ENCODE data around the gene XYLT2. TPM values are rescaled to one million over a fixed set of nuclear protein-coding genes. Genes with fewer than 3 reads are reported as not detected.
A peak's percentile ranks its signal among the peaks of the same experiment; 100 is the strongest.
"Not testable (repeated sequence)": the region's sequence is repeated elsewhere in the genome, so short reads cannot be mapped to it uniquely, and the experiment has no call there.

The XYLT2 gene
- total RNA-seq, 4 donors from 2014 or later: 27.6 to 32.3 (median 29.9) TPM

DNA sequence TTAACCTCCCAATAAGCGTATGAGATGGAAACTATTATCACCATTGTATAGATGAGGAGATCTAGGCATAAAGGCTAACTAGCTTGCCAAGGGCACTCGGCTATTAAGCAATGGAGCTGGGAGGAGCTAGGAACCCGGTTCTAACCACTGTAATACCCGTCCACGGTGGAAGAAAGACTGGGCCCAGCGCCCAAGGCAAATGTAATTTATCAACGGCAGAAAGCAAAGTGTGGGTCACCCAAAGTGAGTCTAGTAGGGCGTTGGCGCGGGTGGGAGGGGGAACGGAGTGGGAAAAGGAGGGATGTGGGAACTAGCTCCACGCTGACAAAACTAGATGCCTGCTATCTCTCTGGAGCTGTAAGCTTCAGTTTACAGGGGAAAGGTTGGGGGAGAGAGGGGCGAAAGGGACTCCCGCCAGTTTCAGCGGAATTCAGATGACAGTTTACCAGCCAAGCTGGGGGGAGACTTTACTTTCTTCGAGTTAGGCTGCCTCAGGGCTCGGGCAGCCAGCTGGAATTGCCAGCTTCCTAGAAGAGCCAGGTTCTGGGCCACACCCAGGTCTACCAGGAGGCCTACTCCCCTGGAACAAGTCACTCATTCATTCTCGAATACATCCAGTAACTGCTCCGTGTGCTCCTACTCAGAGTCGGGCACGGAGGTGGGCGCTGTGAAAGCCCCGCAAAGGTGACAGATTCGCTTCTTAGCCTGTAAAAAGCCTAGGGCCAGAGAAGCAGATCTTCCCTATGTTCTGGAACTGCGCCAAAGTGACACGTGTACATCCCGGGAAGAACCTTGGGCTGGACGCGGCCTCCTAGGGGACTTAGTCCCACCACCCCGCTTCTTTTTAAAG lies 50.6 kb downstream of the XYLT2 start:
- TF ChIP-seq EP300 (IDR thresholded peaks at IDR 0.05): no peak
- TF ChIP-seq CTCF (IDR thresholded peaks at IDR 0.05): no peak
- TF ChIP-seq POLR2A (IDR thresholded peaks at IDR 0.05): no peak
- H3K27ac ChIP-seq: peak overlapping the region; percentile 23 to 89 (median 80)
- peaks cover 0 to 30% (median 21%) of the 10 kb centered on the region in 4 donors for H3K4me1 ChIP-seq
- peak overlapping the region; percentile 82 to 98 (median 87) for H3K4me3 ChIP-seq
- H3K9me3 ChIP-seq: no peaks in the 10 kb centered on the region
- WGBS, 2 donors: 2 to 3% methylated on average over 25 to 30 of the region's 30 CpGs
- no peaks in the 10 kb centered on the region for H3K27me3 ChIP-seq
- peak in 1 of 2 donors; percentile 19 for DNase-seq (ENCODE audit: low spot score in 2 of 2)
- H3K36me3 ChIP-seq: peaks cover 0 to 35% (median 8%) of the 10 kb centered on the region in 3 donors

DNA sequence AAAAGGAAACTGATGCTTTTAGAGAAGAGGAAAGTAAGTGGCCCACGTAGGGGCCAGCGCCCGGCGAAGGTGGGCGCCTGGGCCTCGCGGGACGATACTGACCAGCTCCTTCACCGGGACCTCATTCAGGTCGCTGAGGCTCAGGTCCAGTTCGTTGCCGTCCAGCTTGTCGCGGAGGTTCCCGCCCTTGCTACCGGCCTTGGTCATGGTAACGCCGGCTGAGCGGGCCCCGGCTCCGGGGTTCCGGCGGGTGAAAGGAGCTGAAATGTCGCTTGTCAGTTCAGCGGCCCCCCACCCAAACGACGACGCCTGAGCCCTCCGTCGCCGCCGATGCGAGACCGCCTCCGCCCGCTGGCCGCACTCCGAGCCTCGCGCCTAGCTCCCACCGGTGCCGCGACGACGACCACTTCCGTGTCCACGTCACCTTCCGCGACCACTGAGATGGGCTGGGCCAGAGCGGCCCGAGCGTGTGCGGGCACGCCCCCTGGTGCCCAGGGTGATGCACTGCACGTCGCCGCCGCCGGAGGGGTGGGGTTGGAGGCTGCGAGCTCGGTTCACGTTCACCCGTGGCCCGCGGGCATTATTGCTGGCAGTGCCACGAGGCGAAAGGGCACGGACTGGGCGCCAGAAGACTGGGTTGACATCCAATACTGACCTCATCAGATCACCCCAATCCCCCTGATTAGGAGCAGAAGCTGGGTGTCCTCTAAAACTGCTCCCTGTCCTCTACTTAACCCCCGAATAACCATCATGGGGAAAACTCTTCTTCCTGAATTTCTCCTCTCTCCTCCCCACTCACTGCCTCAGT lies 51.4 kb downstream of the XYLT2 start, which contains the start of gene LRRC59:
TSS of gene LRRC59 (minus strand) at position 413 of the 808 bp plus-strand sequence. CDS start at position 207, 206 bp downstream.
- H3K4me3 ChIP-seq: peak within 1 kb of the TSS; percentile 82 to 98 (median 87)
- peaks cover 0 to 30% (median 21%) of the 10 kb centered on the region in 4 donors for H3K4me1 ChIP-seq
- H3K36me3 ChIP-seq: peaks cover 0 to 27% (median 0%) of the 10 kb centered on the region in 3 donors
- H3K27me3 ChIP-seq: no peaks in the 10 kb centered on the region
- WGBS, 2 donors: 1 to 3% methylated on average over 43 to 45 of the region's 70 CpGs
- no peaks in the 10 kb centered on the region for H3K9me3 ChIP-seq
- peak within 1 kb of the TSS; percentile 23 to 89 (median 80) for H3K27ac ChIP-seq
- peak; percentile 72 to 83 for DNase-seq (ENCODE audit: low spot score in 2 of 2)
- TF ChIP-seq CTCF (IDR thresholded peaks at IDR 0.05) (peak; percentile 95 to 100 (median 97)), EP300 (IDR thresholded peaks at IDR 0.05) (peak; percentile 56 to 81), POLR2A (IDR thresholded peaks at IDR 0.05) (peak; percentile 31 to 51)

GRCh38 chr17:50397919-50398285 lies 52.0 kb downstream of the XYLT2 start:
- H3K36me3 ChIP-seq: peaks cover 0 to 21% (median 0%) of the 10 kb centered on the region in 3 donors
- H3K27me3 ChIP-seq: no peaks in the 10 kb centered on the region
- H3K9me3 ChIP-seq: no peaks in the 10 kb centered on the region
- peak overlapping the region in 1 of 4 donors; percentile 89 for H3K27ac ChIP-seq
- H3K4me1 ChIP-seq: peaks cover 0 to 30% (median 21%) of the 10 kb centered on the region in 4 donors
- 55 to 60% methylated on average over 9 of the region's 9 CpGs for WGBS, 2 donors
- DNase-seq (ENCODE audit: low spot score in 2 of 2): no peak
- peak overlapping the region in 2 of 4 donors; percentile 85 to 98 for H3K4me3 ChIP-seq
- TF ChIP-seq CTCF (IDR thresholded peaks at IDR 0.05) (no peak), EP300 (IDR thresholded peaks at IDR 0.05) (no peak), POLR2A (IDR thresholded peaks at IDR 0.05) (no peak)

- H3K27ac ChIP-seq; H3K9me3 ChIP-seq; H3K4me3 ChIP-seq; DNase-seq (ENCODE audit: low spot score in 2 of 2); H3K27me3 ChIP-seq: not testable (repeated sequence)
- peaks cover 0 to 30% (median 21%) of the 10 kb centered on the region in 4 donors for H3K4me1 ChIP-seq
- peaks cover 0 to 13% (median 0%) of the 10 kb centered on the region in 3 donors for H3K36me3 ChIP-seq
- 90 to 96% methylated on average over 3 of the region's 3 CpGs for WGBS, 2 donors
Observed at GRCh38 chr17:50398672-50399071, 52.7 kb downstream of the XYLT2 start.

DNA sequence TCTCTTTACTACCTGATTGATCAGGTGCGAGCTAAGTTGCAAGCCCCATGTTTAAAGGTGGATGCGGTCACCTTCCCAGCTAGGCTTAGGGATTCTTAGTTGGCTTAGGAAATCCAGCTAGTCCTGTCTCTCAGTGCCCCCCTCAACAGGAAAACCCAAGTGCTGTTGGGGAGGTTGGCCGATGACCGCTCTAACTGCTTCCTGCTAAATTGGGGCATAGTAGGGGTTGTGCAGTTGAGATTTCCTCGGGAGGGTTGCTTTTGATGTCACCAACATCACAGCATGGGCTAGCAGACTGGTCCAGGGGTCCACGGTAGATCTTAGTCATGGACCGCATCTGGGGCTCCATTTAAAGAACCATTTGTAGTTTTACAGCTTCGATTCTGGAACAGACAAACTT lies 53.7 kb downstream of the XYLT2 start:
- 92 to 95% methylated on average over 8 of the region's 8 CpGs for WGBS, 2 donors
- H3K9me3 ChIP-seq; H3K4me3 ChIP-seq; DNase-seq (ENCODE audit: low spot score in 2 of 2); H3K36me3 ChIP-seq; H3K27me3 ChIP-seq; H3K27ac ChIP-seq: not testable (repeated sequence)
- H3K4me1 ChIP-seq: peaks cover 0 to 29% (median 20%) of the 10 kb centered on the region in 4 donors

DNA sequence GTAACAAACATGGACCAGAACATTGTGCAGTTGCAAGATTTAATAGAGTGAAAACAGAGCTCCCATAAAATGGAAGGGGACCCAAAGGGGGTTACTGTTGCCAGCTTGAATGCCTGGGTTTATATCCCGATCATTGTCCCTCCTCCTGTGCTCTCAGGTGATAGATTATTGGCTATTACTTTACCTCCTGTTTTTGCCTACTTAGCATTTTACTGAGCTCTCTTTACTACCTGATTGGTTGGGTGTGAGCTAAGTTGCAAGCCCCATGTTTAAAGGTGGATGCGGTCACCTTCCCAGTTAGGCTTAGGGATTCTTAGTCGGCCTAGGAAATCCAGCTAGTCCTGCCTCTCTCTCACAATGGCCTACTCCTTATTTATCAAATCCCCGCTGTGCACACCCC lies 59.4 kb downstream of the XYLT2 start:
- H3K9me3 ChIP-seq; H3K36me3 ChIP-seq; H3K4me3 ChIP-seq; DNase-seq (ENCODE audit: low spot score in 2 of 2); H3K27ac ChIP-seq; H3K27me3 ChIP-seq; H3K4me1 ChIP-seq: not testable (repeated sequence)
- WGBS, 2 donors: 81 to 89% methylated on average over 4 of the region's 4 CpGs

All from tibial nerve (tissue), 4 donors.